ENCODE data around the gene UBXN4.

GRCh38 chr2:135783439-135783838 lies 41.8 kb downstream of the UBXN4 start:
- no peak for TF ChIP-seq CTCF (conservative IDR thresholded peaks at IDR 0.05)
- no peak for TF ChIP-seq ZFX (IDR thresholded peaks at IDR 0.05)

All from C4-2B (cell line).